ENCODE measurements around the gene MYOD1. TPM values are rescaled to one million over a fixed set of nuclear protein-coding genes. Genes with fewer than 3 reads are reported as not detected.

The MYOD1 gene
- not detected for total RNA-seq

DNA sequence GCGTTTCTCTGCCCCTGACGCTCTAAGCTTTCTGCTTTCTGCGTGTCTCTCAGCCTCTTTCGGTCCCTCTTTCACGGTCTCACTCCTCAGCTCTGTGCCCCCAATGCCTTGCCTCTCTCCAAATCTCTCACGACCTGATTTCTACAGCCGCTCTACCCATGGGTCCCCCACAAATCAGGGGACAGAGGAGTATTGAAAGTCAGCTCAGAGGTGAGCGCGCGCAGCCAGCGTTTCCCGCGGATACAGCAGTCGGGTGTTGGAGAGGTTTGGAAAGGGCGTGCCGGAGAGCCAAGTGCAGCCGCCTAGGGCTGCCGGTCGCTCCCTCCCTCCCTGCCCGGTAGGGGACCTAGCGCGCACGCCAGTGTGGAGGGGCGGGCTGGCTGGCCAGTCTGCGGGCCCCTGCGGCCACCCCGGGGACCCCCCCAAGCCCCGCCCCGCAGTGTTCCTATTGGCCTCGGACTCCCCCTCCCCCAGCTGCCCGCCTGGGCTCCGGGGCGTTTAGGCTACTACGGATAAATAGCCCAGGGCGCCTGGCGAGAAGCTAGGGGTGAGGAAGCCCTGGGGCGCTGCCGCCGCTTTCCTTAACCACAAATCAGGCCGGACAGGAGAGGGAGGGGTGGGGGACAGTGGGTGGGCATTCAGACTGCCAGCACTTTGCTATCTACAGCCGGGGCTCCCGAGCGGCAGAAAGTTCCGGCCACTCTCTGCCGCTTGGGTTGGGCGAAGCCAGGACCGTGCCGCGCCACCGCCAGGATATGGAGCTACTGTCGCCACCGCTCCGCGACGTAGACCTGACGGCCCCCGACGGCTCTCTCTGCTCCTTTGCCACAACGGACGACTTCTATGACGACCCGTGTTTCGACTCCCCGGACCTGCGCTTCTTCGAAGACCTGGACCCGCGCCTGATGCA, at the start of gene MYOD1:
Gene MYOD1, plus strand, starts transcription at position 544 of the 910 bp plus-strand sequence. Its CDS starts 212 bp downstream, at position 756.
- TF ChIP-seq, protein P1, sequence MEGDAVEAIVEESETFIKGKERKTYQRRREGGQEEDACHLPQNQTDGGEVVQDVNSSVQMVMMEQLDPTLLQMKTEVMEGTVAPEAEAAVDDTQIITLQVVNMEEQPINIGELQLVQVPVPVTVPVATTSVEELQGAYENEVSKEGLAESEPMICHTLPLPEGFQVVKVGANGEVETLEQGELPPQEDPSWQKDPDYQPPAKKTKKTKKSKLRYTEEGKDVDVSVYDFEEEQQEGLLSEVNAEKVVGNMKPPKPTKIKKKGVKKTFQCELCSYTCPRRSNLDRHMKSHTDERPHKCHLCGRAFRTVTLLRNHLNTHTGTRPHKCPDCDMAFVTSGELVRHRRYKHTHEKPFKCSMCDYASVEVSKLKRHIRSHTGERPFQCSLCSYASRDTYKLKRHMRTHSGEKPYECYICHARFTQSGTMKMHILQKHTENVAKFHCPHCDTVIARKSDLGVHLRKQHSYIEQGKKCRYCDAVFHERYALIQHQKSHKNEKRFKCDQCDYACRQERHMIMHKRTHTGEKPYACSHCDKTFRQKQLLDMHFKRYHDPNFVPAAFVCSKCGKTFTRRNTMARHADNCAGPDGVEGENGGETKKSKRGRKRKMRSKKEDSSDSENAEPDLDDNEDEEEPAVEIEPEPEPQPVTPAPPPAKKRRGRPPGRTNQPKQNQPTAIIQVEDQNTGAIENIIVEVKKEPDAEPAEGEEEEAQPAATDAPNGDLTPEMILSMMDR (IDR thresholded peaks at IDR 0.05): no peak
- no peak for DNase-seq (ENCODE audit: low spot score)
- no peak for ATAC-seq (ENCODE audit: low FRiP score)

GRCh38 chr11:17672469-17672868, 46.9 kb upstream of the MYOD1 start:
- TF ChIP-seq, protein P1 (IDR thresholded peaks at IDR 0.05): no peak
- DNase-seq (ENCODE audit: low spot score): no peak
- ATAC-seq (ENCODE audit: low FRiP score): no peak

GRCh38 chr11:17673951-17674350, 45.4 kb upstream of the MYOD1 start:
- TF ChIP-seq, protein P1 (IDR thresholded peaks at IDR 0.05): no peak
- no peak for DNase-seq (ENCODE audit: low spot score)
- ATAC-seq (ENCODE audit: low FRiP score): no peak

- DNase-seq (ENCODE audit: low spot score): no peak
- ATAC-seq (ENCODE audit: low FRiP score): no peak
- TF ChIP-seq, protein P1 (IDR thresholded peaks at IDR 0.05): no peak
Observed at GRCh38 chr11:17682848-17683247, 36.5 kb upstream of the MYOD1 start.

DNA sequence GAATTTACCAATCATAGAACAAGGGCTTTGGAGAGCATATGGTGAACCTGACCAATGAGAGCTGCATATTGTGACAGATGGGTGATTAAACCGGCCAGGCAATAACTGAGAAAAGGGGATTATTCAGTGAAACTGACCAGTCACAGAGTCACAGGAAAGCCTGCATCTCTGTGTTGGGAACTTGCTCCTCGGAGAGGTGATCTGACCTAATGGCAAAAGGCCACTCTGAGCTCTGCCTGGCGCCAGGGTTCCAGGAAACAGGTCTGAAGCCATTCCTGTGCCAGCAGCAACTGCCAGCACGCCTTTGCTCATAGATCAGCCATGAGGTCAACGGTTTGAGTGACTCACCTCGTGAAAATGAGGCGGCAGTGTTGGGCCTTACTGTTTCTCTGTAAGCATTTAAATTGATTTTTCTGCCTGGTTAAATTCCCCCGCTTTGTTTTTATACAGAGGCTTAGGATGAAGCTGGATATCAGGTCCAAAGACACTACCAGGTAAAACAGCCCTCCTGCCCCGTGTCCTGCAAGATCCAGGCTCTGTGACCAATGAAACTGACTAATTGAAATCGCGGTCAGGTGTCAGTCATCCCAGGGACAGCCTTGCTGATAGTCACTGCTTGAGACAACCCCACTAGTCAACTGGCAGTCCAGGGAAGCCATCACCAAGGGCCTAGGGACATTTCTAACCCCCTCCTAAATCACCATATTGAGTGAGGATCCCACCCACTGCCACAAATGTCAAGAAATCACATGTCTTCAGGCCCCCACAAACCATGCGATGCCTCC, 35.8 kb upstream of the MYOD1 start:
- ATAC-seq (ENCODE audit: low FRiP score) (no peak), DNase-seq (ENCODE audit: low spot score) (no peak)
- TF ChIP-seq, protein P1 (IDR thresholded peaks at IDR 0.05): no peak

DNA sequence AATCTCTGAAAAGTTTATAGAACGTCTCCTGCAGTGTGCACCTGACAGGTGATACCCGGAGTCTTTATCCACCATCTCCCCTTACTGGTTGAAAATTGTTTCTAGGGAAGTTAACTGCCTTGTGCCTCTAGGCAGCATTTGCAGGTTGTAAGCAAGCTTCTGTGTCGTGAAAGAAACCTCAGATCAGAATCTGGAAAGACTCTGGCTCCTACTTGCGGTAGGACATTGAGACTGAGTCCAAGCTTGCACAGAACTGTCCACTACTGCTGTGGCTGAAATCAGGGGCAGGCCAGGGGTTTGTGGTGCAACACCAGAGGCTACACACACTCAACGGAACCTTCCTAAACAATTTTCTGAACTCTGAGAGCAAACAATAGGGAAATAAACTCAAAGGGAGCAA, 34.8 kb upstream of the MYOD1 start:
- TF ChIP-seq, protein P1 (IDR thresholded peaks at IDR 0.05): no peak
- DNase-seq (ENCODE audit: low spot score) (no peak), ATAC-seq (ENCODE audit: low FRiP score) (no peak)
